Smooth muscle cell (in vitro differentiated cells): ENCODE results near the gene WWOX. TPM values are rescaled to one million over a fixed set of nuclear protein-coding genes. Genes with fewer than 3 reads are reported as not detected.
"Not testable (repeated sequence)": the region's sequence is repeated elsewhere in the genome, so short reads cannot be mapped to it uniquely, and the experiment has no call there.

ENCODE experiments used
- DNase-seq: peaks from one replicate; lab custom pipeline; 2025; ENCODE audit not compliant: unreplicated experiment; lab: John Stamatoyannopoulos, UW
- H2AFZ ChIP-seq: fragments of 200-600 bp; sonication (generic); 2 replicates; pipeline ENCODE4 v1.6.0; 2016; ENCODE audit warnings: antibody characterized with exemption, low read depth, mild to moderate bottlenecking
- H3F3A ChIP-seq: fragments of 200-600 bp; sonication (generic); 2 replicates; pipeline ENCODE4 v1.6.0; 2017; ENCODE audit warnings: antibody characterized with exemption, low read depth
- H3K27ac ChIP-seq: fragments of 200-600 bp; sonication (generic); 2 replicates; pipeline ENCODE4 v1.5.1; 2016; ENCODE audit warnings: low read depth, mild to moderate bottlenecking
- H3K27me3 ChIP-seq: fragments of 200-600 bp; sonication (generic); 2 replicates; pipeline ENCODE4 v1.6.1; 2016; ENCODE audit warnings: low read depth, mild to moderate bottlenecking
- H3K36me3 ChIP-seq: fragments of 200-600 bp; sonication (generic); 2 replicates; pipeline ENCODE4 v1.5.1; 2016; ENCODE audit warnings: low read depth
- H3K4me1 ChIP-seq: fragments of 200-600 bp; sonication (generic); 2 replicates; pipeline ENCODE4 v1.5.1; 2016; ENCODE audit warnings: low read depth
- H3K4me2 ChIP-seq: fragments of 200-600 bp; sonication (generic); 2 replicates; pipeline ENCODE4 v1.6.0; 2016; ENCODE audit warnings: mild to moderate bottlenecking
- H3K4me3 ChIP-seq: fragments of 200-600 bp; sonication (generic); 2 replicates; pipeline ENCODE4 v1.5.1; 2016; ENCODE audit warnings: mild to moderate bottlenecking
- H3K79me2 ChIP-seq: fragments of 200-600 bp; sonication (generic); 2 replicates; pipeline ENCODE4 v1.6.0; 2016; ENCODE audit warnings: low read depth, mild to moderate bottlenecking
- H3K9ac ChIP-seq: fragments of 200-600 bp; sonication (generic); 2 replicates; pipeline ENCODE4 v1.6.0; 2016; ENCODE audit warnings: low read depth
- H3K9me3 ChIP-seq: fragments of 200-600 bp; sonication (generic); replicated peaks from 2 replicates; pipeline ENCODE4 v1.5.1; 2016; ENCODE audit warnings: low read depth
- H4K20me1 ChIP-seq: fragments of 200-600 bp; sonication (generic); 2 replicates; pipeline ENCODE4 v1.6.0; 2016; ENCODE audit warnings: low read depth
- WGBS: methylation state at CpG from one replicate; pipeline ENCODE4 v1.1.7; 2016; ENCODE audit warnings: low lambda C conversion rate; 5-methylcytosine and 5-hydroxymethylcytosine counted together
- polyA plus RNA-seq: library from polyadenylated mRNA; unstranded; fragments of >200 nt; fragmentation: Nextera tagmentation; extraction: Ambion mirVana; gene quantifications from 2 replicates; pipeline ENCODE4 v1.2.1, GENCODE V29; 2016
- total RNA-seq: library from RNA; depleted of rRNA; stranded (reverse); fragments of >200 nt; gene quantifications from 2 replicates; pipeline ENCODE4 v1.2.3, GENCODE V29; 2014
- TF ChIP-seq, protein P1 (sequence below): fragments of 200-600 bp; sonication (generic); IDR thresholded peaks from 2 replicates; pipeline ENCODE4 v1.5.1; 2017; ENCODE audit warnings: borderline replicate concordance, mild to moderate bottlenecking, antibody characterized with exemption; ENCODE audit not compliant: insufficient read depth, poor library complexity, severe bottlenecking

Gene WWOX
- total and polyA plus RNA-seq, 2 experiments from 2014 or later: 7.5 to 14.0 TPM

DNA sequence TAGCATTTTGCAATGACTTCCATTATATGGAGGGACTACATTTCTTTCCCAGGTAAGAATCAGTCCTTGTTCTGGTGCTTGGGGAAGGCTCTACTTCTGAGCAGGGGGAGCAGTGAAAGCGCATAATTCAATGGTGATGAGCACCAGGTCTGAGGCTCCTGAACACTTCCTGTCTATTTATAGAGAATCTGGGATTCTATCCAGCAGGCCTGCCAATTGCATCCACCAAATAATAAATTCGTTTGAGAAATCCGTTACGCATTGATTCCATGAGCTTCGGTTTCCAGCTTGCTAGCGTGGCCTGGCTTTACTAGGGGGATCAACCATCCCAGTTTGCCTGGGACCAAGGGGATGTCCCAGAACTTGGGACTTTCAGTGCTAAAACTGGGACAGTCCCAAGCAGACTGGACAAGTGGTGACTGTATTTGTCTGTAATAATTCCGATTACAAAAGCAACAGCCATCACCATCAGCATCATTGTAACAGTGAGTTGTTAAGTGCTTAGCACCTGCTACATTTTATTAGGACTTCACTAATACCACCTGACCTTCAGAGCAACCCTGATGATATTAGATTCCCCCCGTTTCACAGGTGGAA is 1151.1 kb downstream of the WWOX start:
- Histone ChIP-seq H3F3A (no peaks in the 10 kb centered on the region), H3K9ac (no peak overlapping the region), H2AFZ (no peak overlapping the region), H3K9me3 (no peaks in the 10 kb centered on the region), H3K4me3 (no peak overlapping the region), H3K4me2 (no peak overlapping the region), H4K20me1 (no peaks in the 10 kb centered on the region), H3K27ac (no peak overlapping the region), H3K36me3 (no peaks in the 10 kb centered on the region), H3K79me2 (no peaks in the 10 kb centered on the region), H3K27me3 (peaks cover 13% of the 10 kb centered on the region), H3K4me1 (no peaks in the 10 kb centered on the region)
- 92% methylated on average over 8 of the region's 8 CpGs for WGBS
- TF ChIP-seq, protein P1, sequence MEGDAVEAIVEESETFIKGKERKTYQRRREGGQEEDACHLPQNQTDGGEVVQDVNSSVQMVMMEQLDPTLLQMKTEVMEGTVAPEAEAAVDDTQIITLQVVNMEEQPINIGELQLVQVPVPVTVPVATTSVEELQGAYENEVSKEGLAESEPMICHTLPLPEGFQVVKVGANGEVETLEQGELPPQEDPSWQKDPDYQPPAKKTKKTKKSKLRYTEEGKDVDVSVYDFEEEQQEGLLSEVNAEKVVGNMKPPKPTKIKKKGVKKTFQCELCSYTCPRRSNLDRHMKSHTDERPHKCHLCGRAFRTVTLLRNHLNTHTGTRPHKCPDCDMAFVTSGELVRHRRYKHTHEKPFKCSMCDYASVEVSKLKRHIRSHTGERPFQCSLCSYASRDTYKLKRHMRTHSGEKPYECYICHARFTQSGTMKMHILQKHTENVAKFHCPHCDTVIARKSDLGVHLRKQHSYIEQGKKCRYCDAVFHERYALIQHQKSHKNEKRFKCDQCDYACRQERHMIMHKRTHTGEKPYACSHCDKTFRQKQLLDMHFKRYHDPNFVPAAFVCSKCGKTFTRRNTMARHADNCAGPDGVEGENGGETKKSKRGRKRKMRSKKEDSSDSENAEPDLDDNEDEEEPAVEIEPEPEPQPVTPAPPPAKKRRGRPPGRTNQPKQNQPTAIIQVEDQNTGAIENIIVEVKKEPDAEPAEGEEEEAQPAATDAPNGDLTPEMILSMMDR: no peak
- no peak for DNase-seq

DNA sequence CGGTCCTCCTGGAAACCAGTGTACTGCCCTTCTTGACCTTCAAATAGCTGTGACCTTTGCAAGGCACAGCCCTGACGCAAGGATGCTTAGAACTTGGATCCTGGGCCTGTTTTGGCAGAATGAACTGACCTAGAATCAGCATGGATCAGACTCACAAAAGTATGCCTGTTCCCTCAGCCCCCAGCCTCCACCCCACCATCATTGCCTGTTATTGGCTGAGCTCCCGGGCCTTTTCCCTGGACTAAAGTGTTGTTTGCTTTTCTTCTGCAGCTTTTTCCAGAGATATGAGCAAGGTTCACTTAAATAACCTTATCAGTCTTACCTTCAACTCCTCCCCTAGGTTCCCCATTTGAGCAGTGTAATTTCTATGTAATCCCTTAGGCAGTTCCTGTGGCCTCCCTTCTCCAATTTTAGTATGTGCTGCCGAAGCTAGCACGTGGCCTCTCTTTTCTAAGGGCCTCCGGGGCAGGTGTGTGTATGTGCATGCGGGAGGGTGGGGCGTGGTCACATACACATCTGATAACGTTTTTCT is 1153.7 kb downstream of the WWOX start:
- H3K9ac ChIP-seq: no peak overlapping the region
- no peak overlapping the region for H2AFZ ChIP-seq
- no peak overlapping the region for H3K4me3 ChIP-seq
- no peaks in the 10 kb centered on the region for H4K20me1 ChIP-seq
- H3K79me2 ChIP-seq: no peaks in the 10 kb centered on the region
- no peaks in the 10 kb centered on the region for H3K4me1 ChIP-seq
- DNase-seq: no peak
- H3K27ac ChIP-seq: no peak overlapping the region
- no peak overlapping the region for H3K4me2 ChIP-seq
- H3K36me3 ChIP-seq: no peaks in the 10 kb centered on the region
- peaks cover 14% of the 10 kb centered on the region for H3K27me3 ChIP-seq
- H3F3A ChIP-seq: no peaks in the 10 kb centered on the region
- TF ChIP-seq, protein P1: no peak
- no peaks in the 10 kb centered on the region for H3K9me3 ChIP-seq
- WGBS: 79% methylated on average over 9 of the region's 9 CpGs

DNA sequence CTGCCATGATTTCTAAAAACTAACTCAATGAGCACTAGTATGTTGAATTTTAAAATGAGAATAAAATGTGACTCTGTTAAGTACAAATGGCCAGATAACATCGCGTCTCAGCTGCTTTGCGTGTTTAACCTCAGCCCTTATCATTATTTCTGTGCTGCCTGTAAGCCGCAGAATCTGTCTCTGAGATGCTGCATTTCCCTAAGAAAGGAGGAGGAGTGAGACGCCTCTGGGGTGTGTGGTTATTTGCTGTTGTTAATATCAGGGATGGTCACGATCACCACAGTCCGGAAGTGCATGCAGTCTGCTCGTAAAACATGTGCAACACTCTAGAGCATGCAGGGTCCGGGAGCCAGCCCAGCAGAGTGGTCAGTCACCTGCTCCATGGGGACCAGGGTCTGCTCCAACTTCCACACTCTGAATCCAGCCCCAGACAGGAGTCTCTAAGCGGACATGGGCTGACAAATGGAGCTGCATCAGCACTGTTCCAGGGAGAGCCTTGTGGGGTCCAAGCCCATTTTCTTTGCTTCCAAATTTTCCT is 1158.6 kb downstream of the WWOX start:
- DNase-seq: no peak
- Histone ChIP-seq H3K4me2 (peak overlapping the region; percentile 51), H4K20me1 (no peaks in the 10 kb centered on the region), H3K9ac (no peak overlapping the region), H3K9me3 (no peaks in the 10 kb centered on the region), H3K4me3 (no peak overlapping the region), H3K4me1 (no peaks in the 10 kb centered on the region), H2AFZ (no peak overlapping the region), H3K36me3 (no peaks in the 10 kb centered on the region), H3F3A (no peaks in the 10 kb centered on the region), H3K79me2 (no peaks in the 10 kb centered on the region), H3K27ac (no peak overlapping the region), H3K27me3 (peaks cover 21% of the 10 kb centered on the region)
- 56% methylated on average over 10 of the region's 10 CpGs for WGBS
- TF ChIP-seq, protein P1: no peak

DNA sequence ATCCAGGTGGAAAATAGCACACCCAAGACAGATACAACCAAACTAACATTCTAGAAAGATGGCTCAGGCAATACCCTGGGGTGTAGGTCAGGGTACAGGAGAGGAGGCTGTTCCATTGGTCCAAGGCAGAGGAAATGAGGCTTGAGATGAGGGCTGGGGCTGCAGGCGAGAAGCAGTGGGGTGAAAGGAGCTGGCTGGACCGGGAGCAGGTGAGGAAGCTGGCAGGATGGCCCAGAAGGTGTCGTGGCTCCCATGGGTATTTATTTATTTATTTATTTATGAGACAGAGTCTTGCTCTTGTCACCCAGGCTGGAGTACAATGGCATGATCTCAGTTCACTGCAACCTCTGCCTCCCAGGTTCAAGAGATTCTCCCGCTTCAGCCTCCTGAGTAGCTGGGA is 1161.4 kb downstream of the WWOX start:
- not testable (repeated sequence) for H4K20me1 ChIP-seq, H3K9me3 ChIP-seq, H3K4me2 ChIP-seq, H3F3A ChIP-seq, H3K9ac ChIP-seq, DNase-seq, H2AFZ ChIP-seq, H3K36me3 ChIP-seq, H3K4me1 ChIP-seq, H3K79me2 ChIP-seq, H3K4me3 ChIP-seq, H3K27ac ChIP-seq
- 91% methylated on average over 4 of the region's 4 CpGs for WGBS
- H3K27me3 ChIP-seq: peaks cover 13% of the 10 kb centered on the region
